Measurements from ENCODE around the gene FAM120B.

The FAM120B gene

GRCh38 chr6:170437719-170438401, 131.3 kb downstream of the FAM120B start:
- H3K36me3 ChIP-seq (ENCODE audit: control insufficient read depth in 2 of 2, insufficient read depth in 2 of 2, low read length in 2 of 2): no peaks in the 10 kb centered on the region
- peaks cover 0 to 4% of the 10 kb centered on the region in 2 donors for H3K9me3 ChIP-seq (ENCODE audit: control insufficient read depth in 2 of 2, low read length in 2 of 2)
- H3K4me3 ChIP-seq (ENCODE audit: low read length in 2 of 2): peak overlapping the region; percentile 47 to 70
- peaks cover 9% of the 10 kb centered on the region for H3K4me1 ChIP-seq (ENCODE audit: control insufficient read depth, insufficient read depth, low read length)
- no peak overlapping the region for H3K27ac ChIP-seq (ENCODE audit: low read length)
- peak overlapping the region in 1 of 2 donors; percentile 36 for H3K9ac ChIP-seq (ENCODE audit: low read length in 2 of 2)
- peaks cover 8 to 18% of the 10 kb centered on the region in 2 donors for H3K27me3 ChIP-seq (ENCODE audit: control insufficient read depth in 1 of 2, insufficient read depth in 2 of 2, low read length in 2 of 2)

- H3K9ac ChIP-seq (ENCODE audit: low read length in 2 of 2): peak overlapping the region in 1 of 2 donors; percentile 36
Measured at GRCh38 chr6:170438402-170438753, 131.8 kb downstream of the FAM120B start.

DNA sequence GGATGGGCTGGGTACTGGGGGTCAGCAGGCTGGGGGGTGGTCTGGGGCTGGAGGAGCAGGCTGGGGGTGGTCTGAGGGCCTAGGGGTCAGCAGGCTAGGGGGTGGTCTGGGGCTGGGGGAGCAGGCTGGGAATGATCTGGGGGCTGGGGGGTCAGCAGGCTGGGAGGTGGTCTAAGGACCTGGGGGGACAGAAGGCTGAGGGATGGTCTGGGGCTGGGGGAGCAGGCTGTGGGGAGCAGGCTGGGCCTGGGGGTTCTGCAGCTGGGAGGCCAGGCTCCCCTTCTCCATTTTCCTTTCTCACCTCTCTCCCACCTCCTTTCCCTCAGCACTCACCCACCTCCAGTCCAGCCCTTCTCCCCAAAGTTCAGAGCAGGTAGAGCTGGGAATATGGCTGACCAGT, 132.3 kb downstream of the FAM120B start:
- Histone ChIP-seq H3K27ac (ENCODE audit: low read length) (no peak overlapping the region), H3K9me3 (ENCODE audit: control insufficient read depth in 2 of 2, low read length in 2 of 2) (peaks cover 0 to 4% of the 10 kb centered on the region in 2 donors), H3K36me3 (ENCODE audit: control insufficient read depth in 2 of 2, insufficient read depth in 2 of 2, low read length in 2 of 2) (no peaks in the 10 kb centered on the region), H3K9ac (ENCODE audit: low read length in 2 of 2) (no peak overlapping the region), H3K4me3 (ENCODE audit: low read length in 2 of 2) (no peak overlapping the region), H3K27me3 (ENCODE audit: control insufficient read depth in 1 of 2, insufficient read depth in 2 of 2, low read length in 2 of 2) (peaks cover 4 to 15% of the 10 kb centered on the region in 2 donors), H3K4me1 (ENCODE audit: control insufficient read depth, insufficient read depth, low read length) (peaks cover 9% of the 10 kb centered on the region)

More at GRCh38 chr6:170438402-170438753, 131.8 kb downstream of the FAM120B start:
- Histone ChIP-seq H3K9me3 (ENCODE audit: control insufficient read depth in 2 of 2, low read length in 2 of 2) (peaks cover 0 to 4% of the 10 kb centered on the region in 2 donors), H3K4me1 (ENCODE audit: control insufficient read depth, insufficient read depth, low read length) (peaks cover 9% of the 10 kb centered on the region), H3K4me3 (ENCODE audit: low read length in 2 of 2) (peak overlapping the region; percentile 47 to 70), H3K27ac (ENCODE audit: low read length) (no peak overlapping the region), H3K36me3 (ENCODE audit: control insufficient read depth in 2 of 2, insufficient read depth in 2 of 2, low read length in 2 of 2) (no peaks in the 10 kb centered on the region), H3K27me3 (ENCODE audit: control insufficient read depth in 1 of 2, insufficient read depth in 2 of 2, low read length in 2 of 2) (peaks cover 4 to 18% of the 10 kb centered on the region in 2 donors)

- Histone ChIP-seq H3K4me3 (ENCODE audit: low read length in 2 of 2) (no peak overlapping the region), H3K9ac (ENCODE audit: low read length in 2 of 2) (no peak overlapping the region), H3K27me3 (ENCODE audit: control insufficient read depth in 1 of 2, insufficient read depth in 2 of 2, low read length in 2 of 2) (peaks cover 1 to 9% of the 10 kb centered on the region in 2 donors), H3K27ac (ENCODE audit: low read length) (no peak overlapping the region), H3K9me3 (ENCODE audit: control insufficient read depth in 2 of 2, low read length in 2 of 2) (peaks cover 0 to 4% of the 10 kb centered on the region in 2 donors), H3K4me1 (ENCODE audit: control insufficient read depth, insufficient read depth, low read length) (peaks cover 9% of the 10 kb centered on the region), H3K36me3 (ENCODE audit: control insufficient read depth in 2 of 2, insufficient read depth in 2 of 2, low read length in 2 of 2) (no peaks in the 10 kb centered on the region)
Measured at GRCh38 chr6:170439366-170440361, 133.1 kb downstream of the FAM120B start.

DNA sequence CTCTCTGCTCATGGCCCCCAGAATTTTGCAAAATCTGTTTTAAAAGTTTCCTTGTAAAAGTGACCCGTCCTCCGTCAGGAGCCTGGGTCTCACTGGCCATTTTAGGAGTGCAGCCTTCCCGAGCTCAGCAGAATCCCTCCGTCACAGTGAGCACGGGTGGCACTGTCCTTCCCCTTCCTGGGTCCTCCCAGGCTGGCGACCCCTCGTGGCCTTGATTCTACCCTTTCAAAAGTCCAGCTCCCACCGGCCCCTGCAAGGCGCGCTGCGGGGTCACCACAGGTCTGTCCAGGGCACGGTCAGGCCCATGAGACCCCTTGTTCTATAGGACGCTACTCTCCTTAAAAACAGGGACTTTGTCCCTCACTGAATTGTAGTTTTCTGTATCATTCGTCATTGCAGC, 133.9 kb downstream of the FAM120B start:
- Histone ChIP-seq H3K9ac (ENCODE audit: low read length in 2 of 2) (no peak overlapping the region), H3K27me3 (ENCODE audit: control insufficient read depth in 1 of 2, insufficient read depth in 2 of 2, low read length in 2 of 2) (peaks cover 0 to 6% of the 10 kb centered on the region in 2 donors), H3K27ac (ENCODE audit: low read length) (no peak overlapping the region), H3K4me1 (ENCODE audit: control insufficient read depth, insufficient read depth, low read length) (peaks cover 9% of the 10 kb centered on the region), H3K9me3 (ENCODE audit: control insufficient read depth in 2 of 2, low read length in 2 of 2) (peaks cover 0 to 4% of the 10 kb centered on the region in 2 donors), H3K36me3 (ENCODE audit: control insufficient read depth in 2 of 2, insufficient read depth in 2 of 2, low read length in 2 of 2) (no peaks in the 10 kb centered on the region), H3K4me3 (ENCODE audit: low read length in 2 of 2) (no peak overlapping the region)

DNA sequence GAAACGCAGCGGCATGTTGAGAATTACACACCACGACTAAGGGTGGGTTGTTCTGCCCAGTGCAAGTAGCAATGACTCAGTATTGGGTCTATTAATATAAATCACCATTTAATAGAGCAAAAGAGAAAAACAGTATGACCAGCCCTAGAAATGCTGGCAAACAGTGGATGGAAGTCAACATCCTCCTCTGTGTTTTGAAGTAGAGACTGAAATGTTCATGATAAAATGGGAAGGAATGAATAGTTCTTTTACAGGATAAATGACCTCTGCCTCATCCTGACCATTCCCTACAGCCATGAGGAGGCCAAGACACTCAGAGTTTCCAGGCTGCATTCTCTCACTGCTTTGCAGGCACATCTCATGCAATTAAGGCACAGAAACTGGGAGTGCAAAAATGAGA, 134.8 kb downstream of the FAM120B start:
- H3K27ac ChIP-seq (ENCODE audit: low read length): no peak overlapping the region
- H3K9ac ChIP-seq (ENCODE audit: low read length in 2 of 2): no peak overlapping the region
- peaks cover 0 to under 1% of the 10 kb centered on the region in 2 donors for H3K9me3 ChIP-seq (ENCODE audit: control insufficient read depth in 2 of 2, low read length in 2 of 2)
- H3K27me3 ChIP-seq (ENCODE audit: control insufficient read depth in 1 of 2, insufficient read depth in 2 of 2, low read length in 2 of 2): peaks cover 0 to 6% of the 10 kb centered on the region in 2 donors
- H3K36me3 ChIP-seq (ENCODE audit: control insufficient read depth in 2 of 2, insufficient read depth in 2 of 2, low read length in 2 of 2): no peaks in the 10 kb centered on the region
- peaks cover 9% of the 10 kb centered on the region for H3K4me1 ChIP-seq (ENCODE audit: control insufficient read depth, insufficient read depth, low read length)
- no peak overlapping the region for H3K4me3 ChIP-seq (ENCODE audit: low read length in 2 of 2)

DNA sequence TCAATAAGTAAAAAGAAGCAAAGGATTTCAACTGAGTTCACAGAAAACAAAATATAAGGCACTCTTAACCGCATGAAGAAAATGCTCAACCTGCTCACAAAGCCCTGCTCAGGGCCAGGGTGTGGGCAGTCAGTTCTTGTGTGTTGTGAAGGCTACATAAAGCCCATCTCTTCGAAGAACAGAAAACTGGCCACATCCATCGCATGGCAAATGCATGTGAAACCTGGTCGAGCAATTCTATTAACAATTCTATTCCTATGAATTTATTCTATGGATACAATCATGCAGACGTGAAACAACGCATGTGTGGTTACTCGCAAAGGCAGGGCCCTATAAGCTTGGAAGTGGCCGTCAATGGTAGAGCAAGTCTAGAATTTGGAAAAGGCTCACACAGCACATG, 136.0 kb downstream of the FAM120B start:
- Histone ChIP-seq H3K4me1 (ENCODE audit: control insufficient read depth, insufficient read depth, low read length) (peaks cover 9% of the 10 kb centered on the region), H3K9ac (ENCODE audit: low read length in 2 of 2) (no peak overlapping the region), H3K27me3 (ENCODE audit: control insufficient read depth in 1 of 2, insufficient read depth in 2 of 2, low read length in 2 of 2) (peaks cover 0 to 2% of the 10 kb centered on the region in 2 donors), H3K36me3 (ENCODE audit: control insufficient read depth in 2 of 2, insufficient read depth in 2 of 2, low read length in 2 of 2) (no peaks in the 10 kb centered on the region), H3K27ac (ENCODE audit: low read length) (no peak overlapping the region), H3K9me3 (ENCODE audit: control insufficient read depth in 2 of 2, low read length in 2 of 2) (no peaks in the 10 kb centered on the region), H3K4me3 (ENCODE audit: low read length in 2 of 2) (no peak overlapping the region)

- Histone ChIP-seq H3K9ac (ENCODE audit: low read length in 2 of 2) (no peak overlapping the region), H3K36me3 (ENCODE audit: control insufficient read depth in 2 of 2, insufficient read depth in 2 of 2, low read length in 2 of 2) (no peaks in the 10 kb centered on the region), H3K4me1 (ENCODE audit: control insufficient read depth, insufficient read depth, low read length) (peaks cover 3% of the 10 kb centered on the region), H3K9me3 (ENCODE audit: control insufficient read depth in 2 of 2, low read length in 2 of 2) (no peaks in the 10 kb centered on the region), H3K4me3 (ENCODE audit: low read length in 2 of 2) (no peak overlapping the region), H3K27ac (ENCODE audit: low read length) (no peak overlapping the region), H3K27me3 (ENCODE audit: control insufficient read depth in 1 of 2, insufficient read depth in 2 of 2, low read length in 2 of 2) (no peaks in the 10 kb centered on the region)
Measured at GRCh38 chr6:170443151-170443662, 136.6 kb downstream of the FAM120B start.

DNA sequence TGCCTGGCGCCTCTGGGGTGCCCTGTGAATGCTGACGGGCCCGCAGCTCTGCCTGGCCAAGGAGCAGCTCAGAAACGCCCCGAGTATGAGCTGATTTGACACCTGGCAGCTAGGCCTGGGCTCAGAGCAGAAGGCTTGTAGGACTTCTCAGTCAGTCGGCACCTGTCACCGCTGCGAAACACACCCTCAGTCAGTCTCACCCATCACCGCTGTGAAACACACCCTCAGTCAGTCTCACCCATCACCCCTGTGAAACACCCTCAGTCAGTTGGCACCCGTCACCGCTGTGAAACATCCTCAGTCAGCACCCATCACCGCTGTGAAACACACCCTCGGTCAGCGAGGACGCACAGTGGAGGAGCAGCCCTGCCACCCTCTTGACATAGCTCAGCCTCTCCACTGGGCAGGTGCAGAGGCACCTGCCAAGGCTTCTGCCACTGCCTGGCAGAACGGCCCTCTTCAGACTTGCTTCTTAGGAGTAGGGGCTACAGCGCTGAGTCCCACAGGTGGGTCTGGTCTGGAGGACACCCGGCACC, 137.6 kb downstream of the FAM120B start:
- Histone ChIP-seq H3K4me3 (ENCODE audit: low read length in 2 of 2) (no peak overlapping the region), H3K4me1 (ENCODE audit: control insufficient read depth, insufficient read depth, low read length) (no peaks in the 10 kb centered on the region), H3K9me3 (ENCODE audit: control insufficient read depth in 2 of 2, low read length in 2 of 2) (no peaks in the 10 kb centered on the region), H3K27me3 (ENCODE audit: control insufficient read depth in 1 of 2, insufficient read depth in 2 of 2, low read length in 2 of 2) (no peaks in the 10 kb centered on the region), H3K36me3 (ENCODE audit: control insufficient read depth in 2 of 2, insufficient read depth in 2 of 2, low read length in 2 of 2) (no peaks in the 10 kb centered on the region), H3K9ac (ENCODE audit: low read length in 2 of 2) (no peak overlapping the region), H3K27ac (ENCODE audit: low read length) (no peak overlapping the region)

DNA sequence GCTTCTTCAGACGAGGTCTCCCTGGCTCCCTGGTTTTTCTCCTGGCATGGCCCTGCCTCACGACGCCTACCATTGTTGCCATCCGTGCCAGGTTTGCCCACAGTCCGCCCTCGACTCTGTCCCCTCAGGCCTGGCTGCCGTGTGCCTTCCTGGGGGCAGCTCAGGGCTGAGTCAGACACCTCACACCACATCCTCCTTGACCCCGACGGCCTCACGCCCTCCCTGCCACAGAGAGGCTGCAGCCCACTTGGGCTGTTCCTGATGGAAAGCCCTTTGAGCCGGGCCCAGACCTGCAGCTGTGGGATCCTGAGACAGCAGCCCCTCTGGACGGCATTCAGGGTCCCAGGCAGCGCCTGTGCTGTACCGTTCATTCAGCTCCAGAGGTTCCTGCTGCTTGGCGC, 138.3 kb downstream of the FAM120B start:
- Histone ChIP-seq H3K27me3 (ENCODE audit: control insufficient read depth in 1 of 2, insufficient read depth in 2 of 2, low read length in 2 of 2) (no peaks in the 10 kb centered on the region), H3K9ac (ENCODE audit: low read length in 2 of 2) (no peak overlapping the region), H3K27ac (ENCODE audit: low read length) (no peak overlapping the region)

More for the DNA sequence above, 138.3 kb downstream of the FAM120B start:
- H3K9me3 ChIP-seq (ENCODE audit: control insufficient read depth in 2 of 2, low read length in 2 of 2): no peaks in the 10 kb centered on the region
- H3K4me1 ChIP-seq (ENCODE audit: control insufficient read depth, insufficient read depth, low read length): no peaks in the 10 kb centered on the region
- H3K4me3 ChIP-seq (ENCODE audit: low read length in 2 of 2): no peak overlapping the region
- no peaks in the 10 kb centered on the region for H3K36me3 ChIP-seq (ENCODE audit: control insufficient read depth in 2 of 2, insufficient read depth in 2 of 2, low read length in 2 of 2)

Measured in stomach smooth muscle (tissue), 2 donors.